Measurements from ENCODE around the gene IFITM5.
A peak's percentile ranks its signal among the peaks of the same experiment; 100 is the strongest.
"Not testable (repeated sequence)": the region's sequence is repeated elsewhere in the genome, so short reads cannot be mapped to it uniquely, and the experiment has no call there.

The IFITM5 gene

DNA sequence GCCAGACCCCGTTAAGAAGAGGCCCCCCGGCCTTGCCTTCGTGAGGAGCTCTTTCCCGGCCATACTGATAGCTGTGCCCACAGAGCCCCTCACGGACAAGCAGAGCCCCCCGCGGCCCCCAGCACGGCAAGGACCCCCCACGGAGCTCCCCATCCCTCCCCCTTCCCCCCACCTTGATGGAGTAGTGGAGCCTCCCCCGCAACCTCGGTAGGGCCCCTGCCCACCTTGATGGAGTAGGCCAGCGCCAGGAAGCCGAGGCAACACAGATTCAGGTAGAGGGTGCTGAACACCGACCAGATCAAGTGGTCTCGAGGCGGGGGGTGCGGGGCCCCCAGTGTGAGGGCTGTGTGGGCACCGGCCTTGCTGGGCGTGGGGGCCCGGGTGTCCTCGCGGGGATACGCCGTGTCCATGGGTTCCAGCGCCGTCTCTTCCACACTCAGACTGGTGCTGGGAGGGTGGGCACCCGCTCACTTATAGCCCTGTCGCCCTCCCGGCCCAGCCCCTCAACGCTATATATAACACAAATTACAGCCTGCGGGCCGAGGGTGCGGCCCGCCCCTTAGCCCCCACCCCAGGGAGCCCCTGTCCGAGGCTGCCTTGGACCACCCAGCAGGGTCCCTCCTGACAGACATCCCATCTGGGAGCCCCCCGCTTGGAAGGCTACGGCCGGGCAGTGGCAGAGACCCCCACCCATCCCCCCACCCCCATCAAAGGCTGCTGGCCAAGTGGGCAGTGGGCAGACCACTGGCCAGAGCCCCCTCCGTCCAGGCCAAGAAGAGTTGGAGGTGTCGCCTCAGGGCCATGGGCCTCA lies at the start of gene IFITM5:
TSS of gene IFITM5 (minus strand) at position 446 of the 811 bp plus-strand sequence. CDS start at position 410, 36 bp downstream.
- no peak for DNase-seq

DNA sequence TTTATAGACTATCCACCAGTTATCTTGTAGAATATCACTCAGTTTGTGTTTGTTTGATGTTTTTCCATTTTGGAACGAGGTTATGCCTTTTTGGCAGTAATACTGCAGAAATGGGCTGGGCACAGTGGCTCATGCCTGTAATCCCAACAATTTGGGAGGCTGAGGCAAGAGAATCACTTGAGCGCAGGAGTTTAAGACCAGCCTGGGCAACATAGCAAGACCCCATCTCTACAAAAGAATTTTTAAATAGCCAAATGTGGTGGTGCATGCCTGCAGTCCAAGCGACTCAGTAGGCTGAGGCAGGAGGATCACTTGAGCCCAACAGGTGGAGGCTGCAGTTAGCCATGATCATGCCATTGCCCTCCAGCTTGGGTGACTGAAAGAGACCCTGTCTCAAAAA lies 47.2 kb upstream of the IFITM5 start:
- no peak for DNase-seq

DNA sequence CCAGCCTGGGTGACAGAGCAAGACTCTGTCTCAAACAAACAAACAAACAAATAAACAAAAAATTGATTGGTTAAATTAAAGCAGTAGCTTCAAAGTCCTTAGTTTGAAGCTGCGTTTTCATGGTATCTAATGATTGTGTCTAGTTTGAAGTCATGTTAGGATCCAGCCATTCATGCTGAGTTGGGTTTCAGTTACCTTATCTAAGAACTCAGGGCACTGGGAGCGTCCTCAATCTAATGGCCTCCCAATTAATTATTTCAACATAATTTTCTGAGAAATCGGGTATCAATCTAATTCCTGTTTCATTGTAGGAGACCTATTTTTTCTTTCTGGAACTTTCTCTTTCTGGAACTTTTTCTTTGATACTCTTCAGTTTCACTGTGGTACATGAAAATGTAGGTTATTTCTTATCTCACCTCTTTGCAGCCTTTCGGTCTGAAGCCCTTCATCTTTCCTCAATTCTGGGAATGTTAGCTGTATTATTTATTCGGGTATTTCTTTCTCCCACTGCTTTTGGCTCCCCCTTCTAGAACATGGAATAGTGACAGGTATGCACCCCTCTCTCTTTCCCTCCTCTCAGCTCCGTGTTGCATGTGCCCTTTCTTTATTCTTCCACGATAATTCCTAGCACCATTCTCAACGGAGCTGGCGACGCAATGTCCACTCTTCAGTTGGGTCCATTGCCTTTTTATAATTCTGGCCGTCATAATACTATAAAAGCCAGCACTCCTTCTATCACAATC lies 45.7 kb upstream of the IFITM5 start:
- no peak for DNase-seq

DNA sequence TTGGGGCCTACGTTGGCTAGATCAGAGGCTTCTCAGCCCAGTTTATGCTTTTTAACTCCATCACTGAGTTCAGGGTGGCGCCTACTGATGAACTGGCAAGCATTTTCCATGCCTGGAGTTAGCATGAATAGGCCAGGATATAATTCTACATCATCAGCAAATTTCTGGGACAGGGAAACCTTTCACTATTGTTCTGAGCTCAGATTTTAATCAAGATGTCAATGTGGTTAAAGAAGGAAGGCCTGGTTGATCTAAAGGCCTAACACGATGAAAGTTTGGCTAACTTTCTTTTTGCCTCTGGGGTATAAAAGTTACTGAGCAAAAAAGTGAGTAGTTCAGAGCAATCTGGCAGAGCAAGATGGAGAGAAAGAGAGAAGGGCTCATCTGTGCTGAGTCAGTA lies 43.0 kb upstream of the IFITM5 start:
- DNase-seq, result no peak

DNA sequence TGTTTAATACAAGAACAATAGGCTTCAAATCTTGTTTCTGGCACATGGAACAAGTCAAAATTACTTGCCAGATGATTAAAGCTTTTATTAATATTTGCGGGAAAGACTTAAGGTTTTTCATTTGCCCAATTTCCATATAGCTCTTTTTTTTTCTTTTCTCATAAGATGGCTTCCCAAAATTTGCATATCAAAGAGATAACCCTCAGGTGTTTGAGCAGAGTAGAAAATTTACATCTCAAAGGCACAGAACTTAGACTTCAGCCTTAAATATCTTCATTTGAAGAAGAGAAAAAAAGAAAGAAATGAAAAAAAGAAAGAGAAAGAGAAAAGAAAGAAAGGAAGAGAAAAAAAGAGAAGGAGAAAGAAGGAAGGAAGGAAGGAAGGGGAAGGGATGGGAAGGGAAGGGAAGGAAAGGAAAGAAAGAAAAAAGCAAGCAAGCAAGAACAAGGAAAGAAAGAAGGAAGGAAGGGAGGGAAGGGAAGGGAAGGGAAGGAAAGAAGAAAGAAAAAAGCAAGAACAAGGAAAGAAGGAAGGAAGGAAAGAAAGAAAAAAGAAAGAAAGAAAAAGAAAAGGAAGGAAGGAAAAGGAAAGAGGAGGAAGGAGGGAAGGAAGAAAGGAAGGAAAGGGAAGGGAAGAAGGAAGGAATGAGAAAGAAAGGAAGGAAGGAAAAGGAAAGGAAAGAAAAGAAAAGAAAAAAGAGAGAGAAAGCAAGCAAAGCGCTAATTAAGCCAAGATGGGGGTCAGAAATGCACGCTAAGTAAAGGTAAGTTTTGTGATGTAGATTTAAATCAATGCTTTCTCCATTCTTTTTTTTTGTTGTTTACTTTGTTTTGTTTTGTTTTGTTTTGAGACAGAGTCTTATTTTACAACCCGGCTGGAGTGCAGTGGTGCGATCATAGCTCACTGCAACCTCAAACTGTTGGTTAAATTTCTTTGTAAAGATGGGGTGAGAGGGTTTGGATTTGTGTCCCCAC lies 41.5 kb upstream of the IFITM5 start:
- DNase-seq, result no peak

DNA sequence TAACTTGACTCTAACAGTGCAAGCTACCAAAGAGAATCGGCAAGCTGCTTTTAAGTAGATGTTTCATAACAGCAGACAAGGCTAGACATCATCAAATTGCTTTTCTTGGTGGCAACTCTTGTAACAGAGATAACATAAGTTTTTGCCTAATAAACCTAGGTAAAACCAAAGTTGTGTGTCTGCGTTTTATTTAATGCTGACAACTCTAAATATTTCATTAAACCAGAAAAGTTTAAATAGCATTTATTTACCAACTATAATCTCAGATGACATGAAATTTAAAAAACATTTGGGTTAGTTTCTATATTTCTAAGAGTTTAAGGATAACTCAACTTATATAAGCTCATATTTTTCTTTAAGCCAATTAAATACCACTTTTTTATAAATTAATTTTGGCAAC lies 40.6 kb upstream of the IFITM5 start:
- DNase-seq, result no peak

DNA sequence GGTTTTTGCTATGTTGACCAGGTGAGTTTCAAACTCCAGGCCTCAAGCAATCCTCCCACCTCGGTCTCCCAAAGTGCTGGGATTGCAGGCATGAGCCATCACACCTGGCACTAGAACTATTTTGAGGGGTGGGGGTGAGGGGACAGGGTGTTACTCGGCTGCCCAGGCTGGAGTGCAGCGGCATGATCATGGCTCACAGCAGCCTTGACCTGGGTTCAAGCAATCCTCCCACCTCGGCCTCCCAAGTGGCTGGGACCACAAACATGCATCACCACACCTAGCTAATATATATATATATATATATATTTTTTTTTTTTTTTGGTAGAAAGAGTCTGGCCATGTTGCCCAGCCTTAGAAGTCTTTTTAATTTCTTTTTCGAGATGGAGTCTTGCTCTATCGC lies 38.4 kb upstream of the IFITM5 start:
- DNase-seq, result no peak

DNA sequence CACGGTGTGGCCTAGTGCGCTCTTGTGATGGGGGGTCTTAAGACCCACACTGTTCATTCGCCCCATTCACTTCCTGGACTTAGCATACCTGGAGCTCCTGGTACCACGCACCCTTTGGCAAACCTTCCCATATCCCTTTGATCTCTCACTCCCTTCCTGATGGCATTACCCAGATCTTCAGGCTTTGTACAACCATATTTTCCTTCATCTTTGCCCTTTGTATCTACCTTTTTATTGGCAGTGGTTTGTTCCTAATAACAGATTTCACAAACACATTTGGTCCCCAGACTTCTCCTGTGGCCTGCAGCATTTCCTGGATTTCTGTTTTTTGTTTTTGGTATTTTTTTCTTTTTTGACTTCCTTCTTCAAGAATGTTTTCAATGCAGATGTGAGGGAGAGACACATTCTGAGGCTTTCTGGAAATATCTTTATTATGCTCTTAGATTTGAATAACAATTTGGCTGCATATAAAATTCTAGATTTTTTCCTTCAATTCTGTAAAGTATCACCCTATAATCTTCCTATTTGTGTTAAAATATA lies 37.4 kb upstream of the IFITM5 start:
- no peak for DNase-seq

DNA sequence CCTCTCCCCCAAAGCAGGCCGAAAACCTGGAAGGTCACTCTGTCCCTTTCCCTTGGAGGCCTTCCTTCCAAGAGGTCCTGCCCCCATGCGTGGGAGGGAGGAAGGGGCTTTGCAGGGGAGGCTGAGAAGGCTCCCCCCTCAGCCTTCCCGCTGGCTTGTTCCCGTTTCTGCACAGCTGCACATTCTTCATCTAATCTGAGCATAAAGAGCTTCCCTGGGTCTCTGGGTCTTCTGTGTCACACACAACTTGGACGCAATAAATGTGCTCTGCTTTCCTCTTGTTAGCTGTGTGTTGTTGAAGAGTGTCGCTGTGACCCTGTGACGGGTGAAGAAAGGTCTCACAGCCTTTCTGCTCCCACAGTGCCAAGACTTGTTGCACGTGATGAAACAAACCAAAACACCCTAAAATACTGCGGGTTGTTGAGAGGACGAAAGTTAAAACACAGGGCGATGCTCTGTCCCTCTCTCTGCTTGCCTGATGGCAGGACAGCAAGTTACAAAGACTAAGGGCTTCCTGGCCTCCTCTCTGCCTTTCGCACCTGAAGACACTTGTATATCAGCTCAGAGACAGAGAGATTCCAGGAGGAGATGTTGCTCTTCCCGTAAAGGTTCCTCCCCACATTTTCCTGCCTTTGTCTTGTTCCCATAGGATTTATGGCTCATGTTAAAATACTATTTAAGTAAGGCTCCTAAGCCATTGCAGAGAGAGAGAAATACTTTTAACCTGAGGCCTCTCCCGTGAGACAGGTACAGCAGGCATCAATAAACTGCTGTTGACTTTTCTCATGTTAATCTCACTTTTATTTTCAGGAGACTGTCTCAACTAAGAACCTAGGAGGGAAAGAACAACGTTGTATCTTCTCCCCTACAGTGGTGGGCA lies 36.7 kb upstream of the IFITM5 start:
- peak; percentile 51 to 70 (median 54) for DNase-seq

DNA sequence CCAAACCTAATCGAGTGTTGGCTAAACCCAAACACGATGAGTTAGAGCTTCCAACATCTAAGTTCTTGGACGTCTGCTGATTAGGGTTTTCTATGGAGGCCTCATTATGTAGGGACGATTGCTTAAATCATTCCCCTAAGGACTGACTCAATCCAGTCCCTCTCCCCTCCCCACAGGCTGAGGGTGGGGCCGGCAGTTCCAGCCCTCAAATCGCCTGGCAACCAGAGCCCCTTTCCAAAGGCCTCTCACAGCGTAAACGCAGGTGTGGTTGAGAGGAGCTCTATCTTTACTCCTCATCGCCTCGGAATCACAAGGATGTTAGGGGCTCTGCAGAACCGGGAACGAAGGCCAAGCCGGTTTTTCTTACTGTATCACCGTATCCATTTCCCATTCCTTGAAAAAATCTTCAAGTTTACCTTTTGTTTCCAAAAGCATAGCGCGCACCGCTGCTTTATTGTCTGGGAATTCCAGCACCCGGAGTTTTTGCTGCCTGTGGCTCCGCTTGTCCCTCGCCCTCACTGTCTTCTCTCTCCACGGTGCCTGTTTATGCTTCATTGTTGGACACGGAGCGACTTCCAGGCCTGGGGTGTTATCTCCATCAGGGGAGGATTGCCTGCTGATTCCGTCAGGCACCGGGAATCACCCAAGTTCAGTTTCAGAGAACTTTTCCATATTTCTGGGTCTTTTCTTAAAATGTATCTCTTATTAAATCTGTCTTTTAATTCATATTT lies 35.1 kb upstream of the IFITM5 start:
- DNase-seq, result no peak

DNA sequence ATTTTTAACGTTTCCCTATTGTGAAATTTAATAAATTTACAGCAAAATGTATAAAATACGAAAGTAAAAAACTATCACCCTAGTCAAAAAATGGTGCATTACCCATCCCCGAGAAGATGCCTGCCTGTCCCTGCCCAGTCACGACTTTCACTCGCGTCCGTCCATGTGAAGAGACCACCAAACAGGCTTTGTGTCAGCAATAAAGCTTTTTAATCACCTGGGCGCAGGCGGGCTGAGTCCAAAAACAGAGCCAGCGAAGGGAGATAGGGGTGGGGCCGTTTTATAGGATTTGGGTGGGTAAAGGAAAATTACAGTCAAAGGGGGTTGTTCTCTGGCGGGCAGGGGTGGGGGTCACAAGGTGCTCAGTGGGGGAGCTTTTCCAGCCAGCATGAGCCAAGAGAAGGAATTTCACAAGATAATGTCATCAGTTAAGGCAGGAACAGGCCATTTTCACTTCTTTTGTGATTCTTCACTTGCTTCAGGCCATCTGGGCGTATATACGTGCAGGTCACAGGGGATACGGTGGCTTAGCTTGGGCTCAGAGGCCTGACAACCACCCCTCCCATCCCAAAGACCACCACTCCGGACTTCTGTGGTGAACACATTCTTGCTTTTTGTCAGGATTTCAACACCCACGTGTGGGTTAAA lies 34.4 kb upstream of the IFITM5 start:
- DNase-seq, result not testable (repeated sequence)

DNA sequence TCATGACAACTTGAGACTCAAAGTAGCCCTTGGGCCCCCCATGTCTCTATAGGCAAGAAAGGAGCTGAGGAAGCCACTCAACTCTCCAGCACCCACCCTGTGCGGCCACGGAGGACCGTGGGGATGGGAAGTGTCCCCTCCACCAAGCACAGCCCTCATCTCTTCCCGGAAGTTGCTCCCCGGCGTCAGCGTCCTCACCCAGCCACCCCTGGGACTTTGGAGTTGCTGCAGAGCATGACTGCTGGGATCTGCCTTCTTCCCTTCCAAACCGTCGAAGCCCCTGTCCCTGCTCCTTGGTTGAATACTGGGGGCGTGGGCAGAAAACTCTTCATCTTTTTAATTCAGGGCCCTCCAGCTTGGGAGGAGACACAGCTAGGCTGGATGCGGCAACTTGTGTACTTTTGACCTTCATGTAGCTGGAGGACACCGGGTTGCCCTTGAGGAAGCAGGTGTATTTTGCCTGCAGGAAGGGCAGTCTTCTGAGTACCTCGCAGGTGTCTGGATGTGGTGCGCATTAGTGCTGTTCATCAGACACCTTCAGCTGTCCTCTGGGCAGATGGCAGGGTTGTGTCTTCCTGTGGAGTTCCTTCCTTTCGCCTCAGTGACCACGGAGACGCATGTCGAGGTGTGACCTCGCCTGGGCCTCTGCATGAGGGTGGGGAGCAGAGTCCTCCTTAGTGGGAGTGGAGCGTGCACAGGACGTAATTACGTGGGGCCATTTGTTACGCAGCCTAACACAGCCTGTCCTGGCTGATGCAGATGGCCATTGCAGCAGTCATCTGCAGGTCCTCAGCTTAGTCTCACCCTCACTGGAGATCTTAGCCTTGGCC lies 33.5 kb upstream of the IFITM5 start:
- DNase-seq, result no peak

DNA sequence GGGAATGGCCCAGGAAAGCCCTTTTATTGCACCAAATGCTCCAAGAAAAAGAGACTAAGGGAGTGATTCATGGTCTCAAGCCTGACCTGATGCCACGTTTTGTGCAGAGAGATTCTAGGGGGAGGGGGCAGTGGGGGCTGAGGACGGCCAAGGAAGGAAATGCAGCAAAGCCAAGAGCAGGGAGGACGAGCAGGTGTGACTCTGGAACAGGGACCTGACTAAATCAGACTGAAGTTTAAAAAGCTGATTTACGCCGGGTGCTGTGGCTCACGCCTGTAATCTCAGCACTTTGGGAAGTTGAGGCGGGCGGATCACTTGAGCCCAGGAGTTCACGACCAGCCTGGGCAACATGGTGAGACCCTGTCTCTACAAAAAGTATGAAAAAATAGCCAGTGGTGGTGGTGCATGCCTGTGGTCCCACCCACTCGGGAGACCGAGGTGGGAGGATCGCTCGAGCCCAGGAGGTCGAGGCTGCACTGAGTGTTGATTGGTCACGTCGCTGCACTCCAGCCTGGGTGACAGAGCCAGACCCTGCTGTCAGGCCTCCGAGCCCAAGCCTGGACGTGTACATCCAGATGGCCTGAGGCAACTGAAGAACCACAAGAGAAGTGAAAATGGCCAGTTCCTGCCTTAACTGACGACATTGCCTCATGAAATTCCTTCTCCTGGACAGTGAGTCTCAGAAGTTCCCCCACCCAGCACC lies 32.2 kb upstream of the IFITM5 start:
- DNase-seq, result no peak

DNA sequence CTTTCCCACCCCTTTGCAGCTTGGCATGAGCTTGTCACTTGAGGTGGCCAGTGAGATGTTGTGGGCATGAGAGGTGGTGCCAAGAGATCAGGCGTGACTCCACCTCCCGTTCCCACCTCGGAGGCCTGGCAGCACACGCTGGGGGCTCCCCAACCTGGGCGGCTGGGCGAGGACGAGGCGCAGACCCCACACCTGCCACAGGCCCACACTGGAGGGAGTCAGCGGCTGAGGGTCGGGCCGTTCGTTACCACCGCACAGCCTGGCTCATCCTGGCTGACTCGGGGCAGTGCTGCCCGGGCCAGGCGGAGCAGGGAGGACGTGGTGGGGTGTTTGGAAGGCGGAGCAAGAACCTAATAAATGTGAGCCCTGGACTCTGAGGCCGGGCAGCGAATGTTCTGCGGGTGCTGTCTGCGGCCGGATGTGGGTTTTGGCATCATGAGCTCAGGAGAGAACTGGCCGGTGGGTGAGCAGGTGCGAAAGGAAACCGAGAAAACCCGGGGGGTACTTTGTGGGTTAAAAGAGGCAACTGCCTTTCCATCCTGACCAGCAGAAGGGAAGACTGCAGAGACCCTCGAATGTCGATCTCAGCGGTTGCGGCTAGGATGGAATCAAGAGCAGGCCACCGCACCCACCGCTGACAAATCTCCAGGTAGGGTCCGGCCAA lies 31.5 kb upstream of the IFITM5 start:
- DNase-seq, result no peak

DNA sequence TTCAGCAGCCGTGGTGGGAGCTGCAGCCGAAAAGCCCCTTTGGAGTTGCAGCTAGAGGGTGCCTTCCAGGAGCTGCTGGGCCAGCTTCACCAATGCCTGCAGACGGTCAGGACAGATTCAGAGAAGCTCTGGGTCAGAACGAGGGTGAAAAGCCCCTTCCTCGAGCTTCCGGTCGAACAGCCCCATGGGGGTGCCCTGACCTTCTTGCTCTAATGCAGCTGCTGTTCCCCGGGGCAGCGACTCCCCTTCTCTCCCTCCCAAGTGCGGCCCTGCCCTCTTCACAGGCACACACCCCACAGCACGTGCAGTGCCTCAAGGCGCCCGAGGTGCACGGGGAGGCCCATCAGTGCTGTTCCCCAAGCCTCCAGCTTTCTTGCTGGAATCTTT lies 31.0 kb upstream of the IFITM5 start:
- no peak for DNase-seq

DNA sequence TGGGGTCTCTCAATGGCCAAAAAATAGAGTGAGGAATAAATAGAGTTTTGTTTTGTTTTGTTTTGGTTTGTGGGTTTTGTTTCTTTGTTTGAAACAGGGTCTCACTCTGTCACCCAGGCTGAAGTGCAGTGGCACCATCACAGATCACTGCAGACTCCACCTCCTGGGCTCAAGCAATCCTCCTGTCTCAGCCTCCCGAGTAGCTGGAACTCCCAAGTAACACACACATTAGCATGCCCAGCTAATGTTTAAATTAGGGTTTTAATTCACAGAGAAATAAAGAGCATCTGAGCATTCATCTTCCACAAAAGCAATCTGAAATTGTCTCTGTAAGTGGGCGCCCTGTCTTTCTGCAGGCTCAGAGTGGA lies 30.5 kb upstream of the IFITM5 start:
- DNase-seq, result no peak

DNA sequence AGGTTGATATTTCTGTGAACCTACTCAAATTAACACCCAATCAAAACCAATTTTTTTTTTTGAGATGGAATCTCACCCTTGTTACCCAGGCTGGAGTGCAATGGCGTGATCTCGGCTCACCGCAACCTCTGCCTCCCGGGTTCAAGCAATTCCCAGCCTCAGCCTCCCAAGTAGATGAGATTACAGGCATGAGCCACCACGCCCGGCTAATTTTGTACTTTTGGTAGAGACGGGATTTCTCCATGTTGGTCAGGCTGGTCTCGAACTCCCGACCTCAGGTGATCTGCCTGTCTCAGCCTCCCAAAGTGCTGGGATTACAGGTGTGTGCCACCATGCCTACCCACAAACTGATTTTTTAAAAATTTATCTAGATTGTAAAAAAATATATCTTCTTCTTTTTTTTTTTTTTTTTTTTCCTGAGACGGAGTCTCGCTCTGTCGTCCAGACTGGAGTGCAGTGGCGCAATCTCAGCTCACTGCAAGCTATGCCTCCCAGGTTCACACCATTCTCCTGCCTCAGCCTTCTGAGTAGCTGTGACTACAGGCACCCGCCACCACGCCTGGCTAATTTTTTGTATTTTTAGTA lies 29.3 kb upstream of the IFITM5 start:
- DNase-seq, result not testable (repeated sequence)

DNA sequence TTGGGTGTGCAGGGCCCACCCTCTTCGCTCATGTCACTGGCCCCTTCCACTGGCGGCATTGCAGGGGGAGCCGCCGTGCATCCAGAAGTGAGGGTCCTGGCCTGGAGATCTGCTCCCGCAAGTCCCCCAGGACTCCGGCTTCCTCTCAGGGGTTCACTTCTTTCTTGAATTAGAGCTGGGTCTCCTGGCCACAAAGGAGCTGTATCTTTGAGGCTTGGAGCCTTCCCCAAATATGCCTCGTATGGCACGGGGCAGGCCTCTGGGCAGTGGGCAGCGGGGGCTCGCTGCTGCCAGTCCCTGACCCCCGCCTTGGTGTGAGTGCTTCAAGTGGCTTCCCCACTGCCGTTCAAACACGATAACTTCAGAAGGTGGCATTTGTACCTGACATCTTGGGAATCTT lies 28.7 kb upstream of the IFITM5 start:
- DNase-seq, result no peak
